Measurements from ENCODE around the gene LCMT2. TPM values are rescaled to one million over a fixed set of nuclear protein-coding genes. Genes with fewer than 3 reads are reported as not detected.

The LCMT2 gene
- total and polyA plus RNA-seq, 2 of the 8 experiments (the other 6 are each of a cell fraction or from before 2014, with no cell fraction given) = 11.2 to 11.9 TPM

DNA sequence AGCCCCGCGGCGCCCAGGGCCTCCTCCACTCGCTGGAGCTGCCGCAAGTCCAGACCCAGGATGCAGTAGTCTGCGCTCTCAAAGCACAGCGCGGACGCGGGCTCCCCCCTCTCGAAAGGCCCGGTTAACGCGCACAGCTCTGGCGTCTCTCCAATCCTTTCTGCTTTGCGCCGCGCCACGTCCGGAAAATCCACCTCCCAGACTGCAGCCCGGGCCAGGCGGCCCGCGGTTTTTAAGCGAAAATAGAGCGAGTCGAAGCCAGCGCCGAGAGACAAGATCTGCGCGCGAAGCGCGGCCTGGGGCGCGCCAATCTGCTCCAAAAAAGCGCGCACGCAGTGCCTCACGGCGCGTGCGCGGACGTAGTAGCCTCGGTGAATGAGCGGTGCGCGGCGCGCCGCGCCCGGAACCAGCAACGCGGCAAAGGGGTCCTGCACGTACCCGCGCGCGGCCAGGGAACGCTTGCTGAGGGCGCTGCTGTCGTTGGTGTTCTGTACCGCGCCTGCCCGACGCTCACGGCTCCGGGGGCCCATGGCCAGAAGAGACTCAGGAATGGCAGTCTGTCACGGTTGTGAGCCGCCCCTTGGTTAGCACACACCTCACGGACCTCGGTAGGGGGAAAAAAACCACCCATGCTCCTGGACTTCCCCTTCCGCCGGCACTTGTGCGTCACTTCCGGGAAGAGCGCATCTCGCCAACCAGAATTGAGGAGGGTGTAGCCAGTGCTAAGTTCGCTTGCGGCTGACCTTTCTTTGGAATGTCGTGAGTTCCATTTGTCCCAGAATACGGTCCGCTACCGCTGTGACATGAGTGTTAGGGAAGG, at the start of gene LCMT2 (continued):
- TF ChIP-seq MAFK (IDR thresholded peaks at IDR 0.05; ENCODE audit: low read depth, low read length) (no peak), EP300 (IDR thresholded peaks at IDR 0.05; ENCODE audit: borderline replicate concordance in 1 of 2, low read depth in 2 of 2, low read length in 2 of 2) (no peak; a peak in 1 of 3 replicates), CHD2 (IDR thresholded peaks at IDR 0.05; ENCODE audit: low read length) (no peak), TAF7 (optimal IDR thresholded peaks at IDR 0.05; ENCODE audit: borderline replicate concordance, low read depth, low read length) (peak; percentile 62), JUN (IDR thresholded peaks at IDR 0.05; ENCODE audit: low read depth, low read length) (no peak), RFX5 (IDR thresholded peaks at IDR 0.05; ENCODE audit: borderline replicate concordance, low read depth, low read length) (no peak), SIN3A (conservative IDR thresholded peaks at IDR 0.05 in 1 of 2, IDR thresholded peaks at IDR 0.05 in 1 of 2; ENCODE audit: low read depth in 1 of 2, low read length in 2 of 2) (peak; percentile 70; a peak in 1 of 4 replicates), ZNF274 (IDR thresholded peaks at IDR 0.05; ENCODE audit: borderline replicate concordance, extremely low read depth, low read length) (no peak), SP1 (IDR thresholded peaks at IDR 0.05; ENCODE audit: low read depth, low read length) (no peak)
- TF ChIP-seq, protein P1, sequence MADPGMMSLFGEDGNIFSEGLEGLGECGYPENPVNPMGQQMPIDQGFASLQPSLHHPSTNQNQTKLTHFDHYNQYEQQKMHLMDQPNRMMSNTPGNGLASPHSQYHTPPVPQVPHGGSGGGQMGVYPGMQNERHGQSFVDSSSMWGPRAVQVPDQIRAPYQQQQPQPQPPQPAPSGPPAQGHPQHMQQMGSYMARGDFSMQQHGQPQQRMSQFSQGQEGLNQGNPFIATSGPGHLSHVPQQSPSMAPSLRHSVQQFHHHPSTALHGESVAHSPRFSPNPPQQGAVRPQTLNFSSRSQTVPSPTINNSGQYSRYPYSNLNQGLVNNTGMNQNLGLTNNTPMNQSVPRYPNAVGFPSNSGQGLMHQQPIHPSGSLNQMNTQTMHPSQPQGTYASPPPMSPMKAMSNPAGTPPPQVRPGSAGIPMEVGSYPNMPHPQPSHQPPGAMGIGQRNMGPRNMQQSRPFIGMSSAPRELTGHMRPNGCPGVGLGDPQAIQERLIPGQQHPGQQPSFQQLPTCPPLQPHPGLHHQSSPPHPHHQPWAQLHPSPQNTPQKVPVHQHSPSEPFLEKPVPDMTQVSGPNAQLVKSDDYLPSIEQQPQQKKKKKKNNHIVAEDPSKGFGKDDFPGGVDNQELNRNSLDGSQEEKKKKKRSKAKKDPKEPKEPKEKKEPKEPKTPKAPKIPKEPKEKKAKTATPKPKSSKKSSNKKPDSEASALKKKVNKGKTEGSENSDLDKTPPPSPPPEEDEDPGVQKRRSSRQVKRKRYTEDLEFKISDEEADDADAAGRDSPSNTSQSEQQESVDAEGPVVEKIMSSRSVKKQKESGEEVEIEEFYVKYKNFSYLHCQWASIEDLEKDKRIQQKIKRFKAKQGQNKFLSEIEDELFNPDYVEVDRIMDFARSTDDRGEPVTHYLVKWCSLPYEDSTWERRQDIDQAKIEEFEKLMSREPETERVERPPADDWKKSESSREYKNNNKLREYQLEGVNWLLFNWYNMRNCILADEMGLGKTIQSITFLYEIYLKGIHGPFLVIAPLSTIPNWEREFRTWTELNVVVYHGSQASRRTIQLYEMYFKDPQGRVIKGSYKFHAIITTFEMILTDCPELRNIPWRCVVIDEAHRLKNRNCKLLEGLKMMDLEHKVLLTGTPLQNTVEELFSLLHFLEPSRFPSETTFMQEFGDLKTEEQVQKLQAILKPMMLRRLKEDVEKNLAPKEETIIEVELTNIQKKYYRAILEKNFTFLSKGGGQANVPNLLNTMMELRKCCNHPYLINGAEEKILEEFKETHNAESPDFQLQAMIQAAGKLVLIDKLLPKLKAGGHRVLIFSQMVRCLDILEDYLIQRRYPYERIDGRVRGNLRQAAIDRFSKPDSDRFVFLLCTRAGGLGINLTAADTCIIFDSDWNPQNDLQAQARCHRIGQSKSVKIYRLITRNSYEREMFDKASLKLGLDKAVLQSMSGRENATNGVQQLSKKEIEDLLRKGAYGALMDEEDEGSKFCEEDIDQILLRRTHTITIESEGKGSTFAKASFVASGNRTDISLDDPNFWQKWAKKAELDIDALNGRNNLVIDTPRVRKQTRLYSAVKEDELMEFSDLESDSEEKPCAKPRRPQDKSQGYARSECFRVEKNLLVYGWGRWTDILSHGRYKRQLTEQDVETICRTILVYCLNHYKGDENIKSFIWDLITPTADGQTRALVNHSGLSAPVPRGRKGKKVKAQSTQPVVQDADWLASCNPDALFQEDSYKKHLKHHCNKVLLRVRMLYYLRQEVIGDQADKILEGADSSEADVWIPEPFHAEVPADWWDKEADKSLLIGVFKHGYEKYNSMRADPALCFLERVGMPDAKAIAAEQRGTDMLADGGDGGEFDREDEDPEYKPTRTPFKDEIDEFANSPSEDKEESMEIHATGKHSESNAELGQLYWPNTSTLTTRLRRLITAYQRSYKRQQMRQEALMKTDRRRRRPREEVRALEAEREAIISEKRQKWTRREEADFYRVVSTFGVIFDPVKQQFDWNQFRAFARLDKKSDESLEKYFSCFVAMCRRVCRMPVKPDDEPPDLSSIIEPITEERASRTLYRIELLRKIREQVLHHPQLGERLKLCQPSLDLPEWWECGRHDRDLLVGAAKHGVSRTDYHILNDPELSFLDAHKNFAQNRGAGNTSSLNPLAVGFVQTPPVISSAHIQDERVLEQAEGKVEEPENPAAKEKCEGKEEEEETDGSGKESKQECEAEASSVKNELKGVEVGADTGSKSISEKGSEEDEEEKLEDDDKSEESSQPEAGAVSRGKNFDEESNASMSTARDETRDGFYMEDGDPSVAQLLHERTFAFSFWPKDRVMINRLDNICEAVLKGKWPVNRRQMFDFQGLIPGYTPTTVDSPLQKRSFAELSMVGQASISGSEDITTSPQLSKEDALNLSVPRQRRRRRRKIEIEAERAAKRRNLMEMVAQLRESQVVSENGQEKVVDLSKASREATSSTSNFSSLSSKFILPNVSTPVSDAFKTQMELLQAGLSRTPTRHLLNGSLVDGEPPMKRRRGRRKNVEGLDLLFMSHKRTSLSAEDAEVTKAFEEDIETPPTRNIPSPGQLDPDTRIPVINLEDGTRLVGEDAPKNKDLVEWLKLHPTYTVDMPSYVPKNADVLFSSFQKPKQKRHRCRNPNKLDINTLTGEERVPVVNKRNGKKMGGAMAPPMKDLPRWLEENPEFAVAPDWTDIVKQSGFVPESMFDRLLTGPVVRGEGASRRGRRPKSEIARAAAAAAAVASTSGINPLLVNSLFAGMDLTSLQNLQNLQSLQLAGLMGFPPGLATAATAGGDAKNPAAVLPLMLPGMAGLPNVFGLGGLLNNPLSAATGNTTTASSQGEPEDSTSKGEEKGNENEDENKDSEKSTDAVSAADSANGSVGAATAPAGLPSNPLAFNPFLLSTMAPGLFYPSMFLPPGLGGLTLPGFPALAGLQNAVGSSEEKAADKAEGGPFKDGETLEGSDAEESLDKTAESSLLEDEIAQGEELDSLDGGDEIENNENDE (IDR thresholded peaks at IDR 0.05; ENCODE audit: insufficient replicate concordance, low read length) = no peak

All from H1 (cell line).